K562 (cell line): ENCODE measurements around the gene AMPD3. TPM values are rescaled to one million over a fixed set of nuclear protein-coding genes. Genes with fewer than 3 reads are reported as not detected.

Experiments used
- ATAC-seq: fragments of 200-7000 bp; cut with Tn5 transposase; 3 replicates; pipeline ENCODE4 v1.9.1; 2020; ENCODE audit warnings: moderate library complexity
- BruUV-seq: library from RNA; stranded (reverse); fragments of 400-500 nt; replicated peaks from 2 replicates; lab custom pipeline; 2021; lab: Mats Ljungman, UMichigan
- CTCF ChIA-PET: fragments of 300-600 bp; formaldehyde crosslinking; extraction: SDS; loops from one replicate; lab custom pipeline; 2021; ENCODE audit warnings: low intra/inter-chr PET ratio; lab: Yijun Ruan, JAX
- POLR2A ChIA-PET: fragments of 300-600, 350-650 bp; sonication (Branson Sonifier 250); formaldehyde crosslinking; extraction: SDS; loops from one replicate; lab custom pipeline; 2021; ENCODE audit warnings: antibody characterized with exemption, inconsistent platforms; lab: Yijun Ruan, JAX
- DNase-seq, 4 experiments: peaks; one replicate each; pipeline versions ENCODE4 v3.0.0 to v3.0.0-alpha.2; 2011 to 2018; ENCODE audit warnings: low spot score in 3 of 4, mixed read lengths in 3 of 4; ENCODE audit errors: extremely low read depth in 1 of 4
- FAIRE-seq: peaks from 2 replicates; lab custom pipeline; 2011; peaks lifted over from hg19 to GRCh38; lab: Jason Lieb, UNC
- H2AFZ ChIP-seq: 2 replicates; pipeline ENCODE4 v1.6.0; 2011; ENCODE audit warnings: low read depth, low read length, control low read depth, inconsistent platforms
- H3K27ac ChIP-seq: fragments of 200-600 bp; 3 replicates; pipeline ENCODE4 v1.8.0; 2011; ENCODE audit warnings: low read depth, mild to moderate bottlenecking, control low read depth, inconsistent platforms, low read length, moderate library complexity, mixed read lengths; ENCODE audit errors: extremely low read depth
- H3K27me3 ChIP-seq, 2 experiments: fragments of 300-600 bp in 1 of 2; 2 replicates in 1 of 2; 3 replicates in 1 of 2; pipeline versions ENCODE4 v1.6.0 to v1.8.0; 2011; ENCODE audit warnings: inconsistent platforms in 2 of 2, low read length in 2 of 2, mild to moderate bottlenecking in 1 of 2, mixed read lengths in 1 of 2, moderate library complexity in 1 of 2; ENCODE audit not compliant: control insufficient read depth in 2 of 2, insufficient read depth in 2 of 2
- H3K36me3 ChIP-seq: fragments of 300-600 bp; 3 replicates; pipeline ENCODE4 v1.8.0; 2011; ENCODE audit warnings: mild to moderate bottlenecking, low read length, inconsistent platforms; ENCODE audit not compliant: control insufficient read depth, insufficient read depth
- H3K4me1 ChIP-seq, 2 experiments: fragments of 200-600 bp in 1 of 2; replicated peaks in 1 of 2; 2 replicates in 1 of 2; 3 replicates in 1 of 2; pipeline versions ENCODE4 v1.5.1 to v1.8.0; 2011; ENCODE audit warnings: inconsistent platforms in 2 of 2, low read length in 2 of 2, mild to moderate bottlenecking in 1 of 2, mixed read lengths in 1 of 2, moderate library complexity in 1 of 2; ENCODE audit not compliant: control insufficient read depth in 2 of 2, insufficient read depth in 2 of 2
- H3K4me2 ChIP-seq: 2 replicates; pipeline ENCODE4 v1.6.1; 2011; ENCODE audit warnings: low read length, control low read depth, inconsistent platforms, mixed read lengths; ENCODE audit not compliant: insufficient read depth
- H3K4me3 ChIP-seq: fragments of 200-600 bp; sonication (generic), shearing (Covaris generic); 2 replicates; pipeline ENCODE4 v1.5.1; 2016; ENCODE audit warnings: control low read depth, inconsistent platforms
- H3K79me2 ChIP-seq: fragments of 200-600 bp; 3 replicates; pipeline ENCODE4 v1.8.0; 2011; ENCODE audit warnings: low read length, inconsistent platforms; ENCODE audit not compliant: control insufficient read depth, insufficient read depth
- H3K9ac ChIP-seq, 2 experiments: 2 replicates each; pipeline versions ENCODE4 v1.6.0 to v1.6.1; 2011; ENCODE audit warnings: low read depth in 2 of 2, low read length in 2 of 2, control low read depth in 1 of 2, inconsistent platforms in 1 of 2, mild to moderate bottlenecking in 1 of 2, mixed read lengths in 1 of 2; ENCODE audit not compliant: insufficient read depth in 1 of 2
- H3K9me1 ChIP-seq: one replicate; pipeline ENCODE4 v1.6.0; 2011; ENCODE audit warnings: inconsistent platforms, mild to moderate bottlenecking, low read length, moderate library complexity; ENCODE audit not compliant: control insufficient read depth, insufficient read depth
- H3K9me3 ChIP-seq: replicated peaks from 2 replicates; pipeline ENCODE4 v1.5.1; 2011; ENCODE audit warnings: low read depth, low read length, inconsistent platforms; ENCODE audit not compliant: control insufficient read depth, insufficient read depth
- H4K20me1 ChIP-seq: replicated peaks from 2 replicates; pipeline ENCODE4 v1.6.1; 2011; ENCODE audit warnings: low read length, inconsistent platforms, mixed read lengths; ENCODE audit not compliant: control insufficient read depth, insufficient read depth
- BRD9 ChIP-seq: fragments of 450-650 bp; IDR thresholded peaks from 2 replicates; pipeline ENCODE4 v1.6.1; 2018; ENCODE audit warnings: low read depth; ENCODE audit not compliant: partially characterized antibody
- CAMTA2 ChIP-seq: fragments of 250-450 bp; sonication (Bioruptor Pico); conservative IDR thresholded peaks from 2 replicates; pipeline ENCODE4 v1.5.1; 2022
- CXXC5 ChIP-seq: fragments of 250-450 bp; sonication (Bioruptor Pico); IDR thresholded peaks from 2 replicates; pipeline ENCODE4 v1.8.0; 2022; ENCODE audit warnings: inconsistent platforms, mild to moderate bottlenecking, moderate library complexity
- ESRRB ChIP-seq: fragments of 250-450 bp; sonication (Bioruptor Pico); IDR thresholded peaks from 2 replicates; pipeline ENCODE4 v1.5.0; 2020; ENCODE audit warnings: mild to moderate bottlenecking, moderate library complexity, borderline replicate concordance
- NCOA6 ChIP-seq: fragments of 450-650 bp; IDR thresholded peaks from 2 replicates; pipeline ENCODE4 v1.6.1; 2017; ENCODE audit warnings: mild to moderate bottlenecking
- NFIC ChIP-seq: fragments of 450-650 bp; IDR thresholded peaks from 2 replicates; pipeline ENCODE4 v1.6.1; 2017; ENCODE audit warnings: mild to moderate bottlenecking, inconsistent platforms
- PYGO2 ChIP-seq: fragments of 450-650 bp; IDR thresholded peaks from 2 replicates; pipeline ENCODE4 v1.6.1; 2016; ENCODE audit warnings: mild to moderate bottlenecking, missing genetic modification characterization, moderate library complexity, missing compliant biosample characterization
- RBM39 ChIP-seq: fragments of 200-400 bp; formaldehyde crosslinking; optimal IDR thresholded peaks from 2 replicates; pipeline ENCODE3; 2018; ENCODE audit warnings: low read depth, low read length
- SMAD3 ChIP-seq: fragments of 450-650 bp; formaldehyde crosslinking; conservative IDR thresholded peaks from 2 replicates; pipeline ENCODE4 v1.4.0; 2020; ENCODE audit warnings: mild to moderate bottlenecking
- SRSF7 ChIP-seq: fragments of 200-400 bp; formaldehyde crosslinking; optimal IDR thresholded peaks from 2 replicates; pipeline ENCODE3; 2017; ENCODE audit warnings: mild to moderate bottlenecking, low read depth, low read length
- TFAM ChIP-seq: fragments of 250-450 bp; sonication (Bioruptor Pico); conservative IDR thresholded peaks from 2 replicates; pipeline ENCODE4 v1.5.0; 2021; ENCODE audit warnings: mild to moderate bottlenecking, moderate library complexity
- TSHZ1 ChIP-seq: fragments of 250-450 bp; sonication (Bioruptor Pico); IDR thresholded peaks from 2 replicates; pipeline ENCODE4 v1.4.0; 2020; ENCODE audit warnings: mild to moderate bottlenecking, moderate library complexity
- ZHX1 ChIP-seq: fragments of 150-350 bp; conservative IDR thresholded peaks from 2 replicates; pipeline ENCODE4 v1.6.1; 2014; ENCODE audit warnings: low read length
- ZNF175 ChIP-seq: fragments of 200-800 bp; sonication (Bioruptor generic); IDR thresholded peaks from 2 replicates; pipeline ENCODE4 v1.6.1; 2016; ENCODE audit warnings: low read depth, mild to moderate bottlenecking, missing genetic modification characterization, missing compliant biosample characterization
- ZNF23 ChIP-seq: fragments of 250-450 bp; sonication (Bioruptor Pico); IDR thresholded peaks from 2 replicates; pipeline ENCODE4 v1.4.0; 2020; ENCODE audit warnings: mild to moderate bottlenecking
- ZNF445 ChIP-seq: fragments of 250-450 bp; sonication (Bioruptor Pico); IDR thresholded peaks from 2 replicates; pipeline ENCODE4 v1.4.0; 2020; ENCODE audit warnings: low read depth, mild to moderate bottlenecking, moderate library complexity
- WGBS: fragments of 100-300 bp; shearing (Covaris generic); methylation state at CpG from one replicate; pipeline ENCODE4 v1.1.6; 2016; ENCODE audit warnings: low coverage, mixed read lengths; ENCODE audit not compliant: insufficient coverage; ENCODE audit errors: missing lambda C conversion rate; 5-methylcytosine and 5-hydroxymethylcytosine counted together
- in situ Hi-C: fragments of 300-500 bp; cut with MboI; formaldehyde crosslinking; loops from 4 replicates; pipeline ENCODE4 v1.15.0; 2018; ENCODE audit warnings: inconsistent platforms, mixed read lengths
- intact Hi-C: fragments of 100-400 bp; cut with micrococcal nuclease; formaldehyde crosslinking; loops from 2 replicates; pipeline ENCODE4 v1.14.2; 2022
- polyA plus RNA-seq, 8 experiments: library from polyadenylated mRNA; depleted of rRNA in 4 of 8; stranded (reverse) in 5 of 8; unstranded in 3 of 8; fragments of >200 nt; fragmentation: Nextera tagmentation in 2 of 8; fragmentation: Illumina TruSeq in 1 of 8; extraction: Ambion mirVana in 2 of 8; extraction: Trizol in 1 of 8; gene quantifications; 2 replicates each; pipeline versions ENCODE4 v1.2.1 to v1.2.3, GENCODE V29; 2011 to 2014; ENCODE audit warnings: inconsistent platforms in 1 of 8, missing spikeins in 1 of 8
- total RNA-seq, 7 experiments: library from RNA; depleted of rRNA in 6 of 7; stranded (reverse); fragments of >200 nt in 6 of 7; fragmentation: Illumina TruSeq in 2 of 7; extraction: Trizol in 2 of 7; gene quantifications; 2 replicates each; pipeline versions ENCODE4 v1.2.1 to v1.2.3, GENCODE V29; 2011 to 2021; ENCODE audit warnings: low replicate concordance in 1 of 7
- TF ChIP-seq, protein P1 (sequence below): fragments of 250-450 bp; sonication (Bioruptor Pico); IDR thresholded peaks from 2 replicates; pipeline ENCODE4 v1.8.0; 2022; ENCODE audit warnings: moderate library complexity, mild to moderate bottlenecking, inconsistent platforms

Gene AMPD3
- total and polyA plus RNA-seq, 9 of the 15 experiments (the other 6 are each of a cell fraction or from before 2014, with no cell fraction given), result 4.4 to 23.6 (median 11.2) TPM

DNA sequence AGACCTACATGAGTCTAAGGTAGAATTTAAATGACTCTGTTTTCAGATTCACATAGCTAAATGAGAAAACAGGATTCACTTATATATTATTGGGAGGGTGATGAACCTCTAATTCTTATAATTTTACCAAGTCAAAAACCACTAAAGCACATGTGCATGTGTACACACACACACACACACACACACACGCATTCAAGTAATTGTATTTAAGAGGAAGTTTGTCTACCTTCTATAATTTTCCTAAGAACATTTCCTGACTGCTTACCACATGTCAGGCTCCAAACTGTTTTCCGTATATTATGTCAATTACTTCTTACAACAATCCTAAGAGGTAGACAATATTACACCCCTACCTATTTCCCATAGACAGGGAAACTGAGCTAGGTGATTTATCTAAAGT is 79.3 kb downstream of the AMPD3 start:
- ATAC-seq (no peak), DNase-seq (no peak), FAIRE-seq (no peak)
- Histone ChIP-seq H3K79me2 (peaks cover 2% of the 10 kb centered on the region; the same call in 2 of the 3 replicates), H3K9ac (no peak overlapping the region), H3K27ac (no peak overlapping the region), H4K20me1 (no peaks in the 10 kb centered on the region), H3K4me1 (peaks cover 0 to 6% of the 10 kb centered on the region in 2 experiments; a peak in 2 of 5 replicates), H3K27me3 (no peaks in the 10 kb centered on the region), H3K36me3 (peaks cover 28% of the 10 kb centered on the region), H3K9me3 (no peaks in the 10 kb centered on the region), H2AFZ (no peak overlapping the region), H3K9me1 (no peaks in the 10 kb centered on the region), H3K4me2 (no peak overlapping the region), H3K4me3 (no peak overlapping the region)
- 90% methylated on average over 2 of the region's 2 CpGs for WGBS
- intact Hi-C loops (no loop called here), in situ Hi-C loops (no loop called here)
- POLR2A ChIA-PET, result interaction anchor here (1.0 to 3.1 kb wide), 3 partner anchors 14 to 75 kb away, joined by 3 to 12 read pairs (median 5); no protein-coding TSS in a partner anchor
- CTCF ChIA-PET, result no interaction called here
- no TSS peak for BruUV-seq
- TF ChIP-seq NCOA6 (no peak), BRD9 (no peak), SRSF7 (no peak), ZNF23 (CRISPR knock-in tag) (no peak), TFAM (CRISPR knock-in tag) (no peak), RBM39 (no peak), ZNF445 (no peak), ZHX1 (no peak), CAMTA2 (CRISPR knock-in tag) (no peak), CXXC5 (CRISPR knock-in tag) (no peak), ESRRB (CRISPR knock-in tag) (no peak), SMAD3 (CRISPR knock-in tag) (no peak), NFIC (no peak), ZNF175 (CRISPR knock-in tag) (no peak), TSHZ1 (CRISPR knock-in tag) (no peak), PYGO2 (tag) (no peak)
- TF ChIP-seq, protein P1, sequence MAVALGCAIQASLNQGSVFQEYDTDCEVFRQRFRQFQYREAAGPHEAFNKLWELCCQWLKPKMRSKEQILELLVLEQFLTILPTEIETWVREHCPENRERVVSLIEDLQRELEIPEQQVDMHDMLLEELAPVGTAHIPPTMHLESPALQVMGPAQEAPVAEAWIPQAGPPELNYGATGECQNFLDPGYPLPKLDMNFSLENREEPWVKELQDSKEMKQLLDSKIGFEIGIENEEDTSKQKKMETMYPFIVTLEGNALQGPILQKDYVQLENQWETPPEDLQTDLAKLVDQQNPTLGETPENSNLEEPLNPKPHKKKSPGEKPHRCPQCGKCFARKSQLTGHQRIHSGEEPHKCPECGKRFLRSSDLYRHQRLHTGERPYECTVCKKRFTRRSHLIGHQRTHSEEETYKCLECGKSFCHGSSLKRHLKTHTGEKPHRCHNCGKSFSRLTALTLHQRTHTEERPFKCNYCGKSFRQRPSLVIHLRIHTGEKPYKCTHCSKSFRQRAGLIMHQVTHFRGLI (CRISPR knock-in tag), result no peak
